Heart left ventricle (tissue), 13 donors: ENCODE results near the gene FUT8.

Source experiments
- POLR2A ChIP-seq, 2 donors: fragments of 450-650 bp; IDR thresholded peaks; one replicate each; pipeline ENCODE4 v1.6.1; 2017; ENCODE audit warnings: antibody characterized with exemption in 2 of 2, mild to moderate bottlenecking in 2 of 2, moderate library complexity in 2 of 2
- TF ChIP-seq, protein P1 (sequence below), 12 donors: fragments of 200-600 bp; sonication (generic) in 4 of 12; IDR thresholded peaks; one replicate each; pipeline versions ENCODE4 v1.5.0 to v1.8.0; 2018 to 2022; ENCODE audit warnings: antibody characterized with exemption in 12 of 12, mild to moderate bottlenecking in 5 of 12
- donor health status: ischemic (EF 13 %, LVEDD 7.1; RV severe dilation, severe dysfunction).
- donor health status: DM: no; HTN: yes; CAD: no.
- donor health status: DM: no; HTN: no; CAD: no.
- donor health status: ischemic (EF 25% LVEDD 6.9; RV normal size, moderate dysfunction).
- donor health status: ischemic (EF 25% LVEDD 5.7; RV mildly dilated, moderate dysfunction).
- donor health status: ischemic (EF 35%, LVEDD 5.7; RV mildly dilated, moderate dysfunction).
- donor health status: nonischemic (EF 11% LVEDD 7.7; RV severe dilation, severe dysfunction).
- donor health status: DM: yes; HTN: yes; CAD: no.
- donor health status: PGD.
- donor health status: ischemic (EF 29% LVEDD 5.4; RV normal size, mild dysfunction).
- donor health status: nonischemic (EF 23%, LVEDD 6.1; RV moderate dilation, normal function).

DNA sequence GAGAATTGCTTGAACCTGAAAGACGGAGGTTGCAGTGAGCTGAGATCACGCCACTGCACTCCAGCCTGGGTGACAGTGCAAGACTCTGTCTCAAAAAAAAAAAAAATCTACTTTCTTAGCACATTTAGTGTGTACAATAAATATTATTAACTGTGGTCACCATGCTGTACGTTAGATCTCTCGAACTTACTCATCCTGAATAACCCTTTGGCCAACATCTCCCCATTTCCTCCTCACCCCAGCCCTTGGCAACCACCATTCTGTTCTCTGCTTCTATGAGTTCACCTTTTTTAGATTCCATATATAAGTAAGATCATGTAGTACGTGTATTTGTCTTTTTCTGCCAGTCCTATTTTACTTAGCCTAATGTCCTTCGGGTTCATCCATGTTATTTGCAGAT, 13.4 kb downstream of the FUT8 start:
- no peak for TF ChIP-seq POLR2A (IDR thresholded peaks at IDR 0.05)
- TF ChIP-seq, protein P1, sequence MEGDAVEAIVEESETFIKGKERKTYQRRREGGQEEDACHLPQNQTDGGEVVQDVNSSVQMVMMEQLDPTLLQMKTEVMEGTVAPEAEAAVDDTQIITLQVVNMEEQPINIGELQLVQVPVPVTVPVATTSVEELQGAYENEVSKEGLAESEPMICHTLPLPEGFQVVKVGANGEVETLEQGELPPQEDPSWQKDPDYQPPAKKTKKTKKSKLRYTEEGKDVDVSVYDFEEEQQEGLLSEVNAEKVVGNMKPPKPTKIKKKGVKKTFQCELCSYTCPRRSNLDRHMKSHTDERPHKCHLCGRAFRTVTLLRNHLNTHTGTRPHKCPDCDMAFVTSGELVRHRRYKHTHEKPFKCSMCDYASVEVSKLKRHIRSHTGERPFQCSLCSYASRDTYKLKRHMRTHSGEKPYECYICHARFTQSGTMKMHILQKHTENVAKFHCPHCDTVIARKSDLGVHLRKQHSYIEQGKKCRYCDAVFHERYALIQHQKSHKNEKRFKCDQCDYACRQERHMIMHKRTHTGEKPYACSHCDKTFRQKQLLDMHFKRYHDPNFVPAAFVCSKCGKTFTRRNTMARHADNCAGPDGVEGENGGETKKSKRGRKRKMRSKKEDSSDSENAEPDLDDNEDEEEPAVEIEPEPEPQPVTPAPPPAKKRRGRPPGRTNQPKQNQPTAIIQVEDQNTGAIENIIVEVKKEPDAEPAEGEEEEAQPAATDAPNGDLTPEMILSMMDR (IDR thresholded peaks at IDR 0.05) = no peak
